Superior temporal gyrus (tissue), 1 donor: Measurements from ENCODE around the gene JADE2.
"Not testable (repeated sequence)": the region's sequence is repeated elsewhere in the genome, so short reads cannot be mapped to it uniquely, and the experiment has no call there.

Experiments
- DNase-seq: peaks from one replicate; pipeline ENCODE4 v3.0.0-alpha.2; 2016; ENCODE audit errors: extremely low spot score

JADE2 gene

GRCh38 chr5:134590992-134591659, 65.7 kb downstream of the JADE2 start:
- DNase-seq = no peak

DNA sequence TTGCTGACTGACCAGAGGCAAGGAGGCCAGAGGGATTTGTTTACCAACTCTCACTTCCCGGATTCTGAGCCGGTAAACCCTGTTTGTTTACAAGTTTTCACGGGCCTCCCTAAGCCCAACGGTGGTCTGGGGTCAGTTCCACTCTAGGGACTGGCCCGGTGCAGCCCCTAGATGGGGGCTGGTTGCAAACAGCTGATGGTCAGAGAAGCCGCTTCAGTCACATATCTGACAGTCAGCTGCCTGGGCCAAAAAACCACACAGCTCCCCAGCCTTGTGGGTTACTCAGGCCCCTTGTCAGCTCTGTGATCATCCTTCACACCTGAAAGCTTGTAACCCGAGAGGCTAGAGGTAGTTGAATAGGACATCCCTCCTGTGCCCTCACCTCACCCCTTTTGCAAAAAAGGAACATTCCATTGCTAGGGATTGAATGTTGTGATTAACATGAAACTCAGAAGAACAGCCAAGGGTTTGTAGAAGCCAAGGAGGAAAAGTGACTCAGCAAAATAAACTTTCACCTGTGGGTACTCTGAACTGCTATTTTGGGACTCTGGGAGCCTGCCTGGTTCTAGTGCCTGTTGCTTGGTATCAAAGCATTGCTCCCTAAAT, 66.8 kb downstream of the JADE2 start:
- DNase-seq = no peak

GRCh38 chr5:134594336-134594735, 68.9 kb downstream of the JADE2 start:
- DNase-seq = peak; percentile 50

- no peak for DNase-seq
Observed at GRCh38 chr5:134594797-134595457, 69.5 kb downstream of the JADE2 start.

DNA sequence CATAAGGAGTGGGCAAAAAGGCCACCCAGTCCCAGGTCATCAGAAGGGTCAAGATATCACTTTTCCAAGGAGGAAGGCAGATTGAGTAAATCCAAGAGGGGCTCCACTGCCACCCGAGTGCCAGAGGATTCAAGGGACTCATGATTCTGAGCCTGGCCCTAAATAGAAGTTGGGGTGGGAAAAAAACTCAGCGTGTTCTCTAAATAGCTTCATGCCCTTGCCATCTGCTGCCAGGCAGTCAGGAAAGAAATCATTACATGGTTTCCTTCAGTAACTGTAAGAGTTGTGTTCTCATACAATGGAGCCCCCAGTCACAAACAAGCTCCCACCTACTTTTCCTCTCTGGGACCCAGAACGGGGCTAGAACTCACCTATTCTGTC, 70.0 kb downstream of the JADE2 start:
- peak; percentile 35 for DNase-seq

- DNase-seq = not testable (repeated sequence)
Observed at GRCh38 chr5:134599820-134600219, 74.3 kb downstream of the JADE2 start.

DNA sequence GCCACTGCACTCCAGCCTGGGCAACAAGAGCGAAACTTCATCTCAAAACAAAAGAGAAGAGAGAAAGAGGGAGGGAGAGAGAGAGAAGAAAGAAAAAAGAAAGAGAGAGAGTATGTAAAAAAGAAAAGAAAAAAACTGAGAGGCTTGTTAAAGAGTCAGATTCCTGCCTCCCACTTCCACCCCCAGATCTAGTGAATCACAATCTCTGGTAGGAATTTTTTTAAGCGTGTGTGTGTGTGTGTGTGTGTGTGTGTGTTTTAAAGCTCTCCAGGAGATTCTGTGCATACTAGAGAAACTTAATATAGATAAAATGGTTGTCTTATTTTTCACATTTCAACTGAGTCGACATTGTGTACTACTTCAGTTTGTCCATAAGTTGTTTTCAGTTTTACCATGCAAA, 75.1 kb downstream of the JADE2 start:
- peak; percentile 35 for DNase-seq

GRCh38 chr5:134603059-134603458, 77.6 kb downstream of the JADE2 start:
- no peak for DNase-seq

GRCh38 chr5:134604908-134605307, 79.4 kb downstream of the JADE2 start:
- DNase-seq = no peak

GRCh38 chr5:134606726-134607125, 81.3 kb downstream of the JADE2 start:
- DNase-seq = no peak

GRCh38 chr5:134608555-134608954, 83.1 kb downstream of the JADE2 start:
- no peak for DNase-seq

GRCh38 chr5:134609232-134609851, 83.9 kb downstream of the JADE2 start:
- DNase-seq = no peak

DNA sequence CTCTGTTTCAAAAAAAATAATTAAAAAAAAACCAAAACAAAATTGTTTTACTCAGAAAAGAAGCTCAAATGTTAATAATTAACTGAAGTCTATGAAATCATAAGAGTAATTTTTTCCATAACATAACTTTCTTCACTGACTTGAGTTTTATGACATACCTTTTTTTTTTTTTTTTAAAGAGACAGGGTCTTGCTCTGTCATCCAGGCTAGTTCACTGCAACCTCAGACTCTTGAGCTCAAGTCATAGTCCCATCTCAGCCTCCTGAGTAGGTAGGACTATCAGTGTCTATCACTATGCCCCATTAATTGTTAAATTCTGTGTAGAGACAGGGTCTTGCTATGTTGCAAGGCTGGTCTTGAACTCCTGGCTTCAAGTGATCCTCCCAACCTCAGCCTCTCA, 85.3 kb downstream of the JADE2 start:
- no peak for DNase-seq

GRCh38 chr5:134611515-134611914, 86.0 kb downstream of the JADE2 start:
- no peak for DNase-seq

GRCh38 chr5:134614450-134615085, 89.1 kb downstream of the JADE2 start:
- no peak for DNase-seq

DNA sequence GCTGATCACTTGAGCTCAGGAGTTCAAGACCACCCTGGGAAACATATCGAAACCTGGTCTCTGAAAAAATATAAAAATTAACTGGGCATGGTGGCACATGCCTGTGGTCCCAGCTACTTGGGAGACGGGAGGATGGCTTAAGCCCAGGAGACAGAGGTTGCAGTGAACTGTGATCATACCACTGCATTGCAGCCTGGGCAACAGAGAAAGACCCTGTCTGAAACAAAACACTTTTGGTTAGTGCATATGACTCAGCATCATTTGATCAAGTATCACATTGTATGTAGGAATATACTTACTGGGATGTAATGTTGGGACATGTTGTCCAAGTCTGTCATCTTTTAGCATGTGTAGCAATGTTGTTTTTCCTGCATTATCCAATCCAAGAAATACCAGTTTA, 95.2 kb downstream of the JADE2 start:
- DNase-seq = no peak

DNA sequence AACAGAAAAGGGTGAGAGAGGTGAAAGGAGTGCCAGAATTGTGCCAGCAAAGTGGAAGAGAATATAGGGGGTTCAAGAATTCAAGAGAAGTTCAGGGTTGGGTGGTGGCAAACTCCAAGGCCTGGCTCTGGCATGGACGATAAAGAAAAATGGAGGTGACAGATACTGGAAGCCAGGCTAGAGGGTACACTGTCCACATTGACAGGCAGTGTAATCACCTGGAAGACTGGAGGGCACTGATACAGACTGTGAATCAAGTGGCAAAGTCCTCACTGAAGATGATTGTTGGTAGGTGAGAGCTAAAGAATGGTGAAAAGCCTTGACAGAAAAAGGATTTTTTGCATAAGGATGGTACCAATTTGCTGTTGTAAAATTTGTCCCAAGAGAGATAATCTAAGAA, 100.1 kb downstream of the JADE2 start:
- no peak for DNase-seq

DNA sequence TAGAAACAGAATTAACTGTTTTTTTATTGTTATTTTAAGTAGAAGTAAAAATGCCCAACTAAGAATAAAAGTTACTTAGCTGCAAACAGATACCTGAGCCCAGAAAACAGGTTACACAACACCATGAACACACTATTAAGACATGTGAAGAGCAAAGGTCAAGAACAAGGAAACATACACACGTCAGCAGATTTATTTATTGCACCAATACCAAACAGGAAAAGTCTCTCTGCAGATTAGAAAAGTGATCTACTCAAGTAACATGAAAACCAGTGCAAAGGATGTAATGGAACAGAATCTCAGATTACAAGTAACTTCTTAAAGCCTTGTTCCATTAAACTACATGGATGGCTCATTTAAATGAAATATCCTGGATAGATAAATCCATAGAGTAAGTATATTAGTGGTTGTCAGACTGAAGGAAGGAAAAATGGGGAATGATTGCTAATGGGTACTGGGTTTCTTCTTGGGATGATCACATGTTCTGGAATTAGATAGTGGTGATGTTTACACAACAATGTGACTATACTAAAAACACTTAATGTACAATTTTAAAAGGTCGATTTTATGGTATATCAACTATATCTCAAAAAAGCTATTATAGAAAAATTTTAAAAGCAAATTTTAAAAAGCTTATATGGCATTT, 101.0 kb downstream of the JADE2 start:
- no peak for DNase-seq
